NCI-H526 treated with DMSO at 0.1 percent for 48 hours (cell line): ENCODE data around the gene FGF11.
A peak's percentile ranks its signal among the peaks of the same experiment; 100 is the strongest.
"Not testable (repeated sequence)": the region's sequence is repeated elsewhere in the genome, so short reads cannot be mapped to it uniquely, and the experiment has no call there.

Source experiments
- DNase-seq: peaks from one replicate; lab custom pipeline; 2025; lab: John Stamatoyannopoulos, UW

FGF11 gene

GRCh38 chr17:7479213-7480088, 40.1 kb downstream of the FGF11 start, which contains the start of gene ZBTB4:
TSS of gene ZBTB4 (minus strand) at chr17:7479631. CDS start at chr17:7466801, 12,830 bp downstream.
- DNase-seq, result no peak

- no peak for DNase-seq
These were observed 40.7 kb downstream of the FGF11 start for GRCh38 chr17:7480089-7480384.

- DNase-seq, result not testable (repeated sequence)
These were observed 42.0 kb downstream of the FGF11 start, which contains the start of gene SLC35G6 for GRCh38 chr17:7481275-7481674. TSS of gene SLC35G6 (plus strand) at chr17:7481446. CDS start at chr17:7481517, 71 bp downstream.

- not testable (repeated sequence) for DNase-seq
These were observed 42.8 kb downstream of the FGF11 start for GRCh38 chr17:7481842-7482741.

- not testable (repeated sequence) for DNase-seq
These were observed 43.4 kb downstream of the FGF11 start for GRCh38 chr17:7482742-7483088.

- peak; percentile 87 for DNase-seq
These were observed 44.1 kb downstream of the FGF11 start for GRCh38 chr17:7483255-7484066.

- peak; percentile 87 for DNase-seq
These were observed 45.0 kb downstream of the FGF11 start, which contains the start of gene POLR2A for GRCh38 chr17:7484067-7484918. TSS of gene POLR2A (plus strand) at chr17:7484366.

GRCh38 chr17:7484919-7485377, 45.6 kb downstream of the FGF11 start:
- peak; percentile 8 for DNase-seq

GRCh38 chr17:7486181-7486580, 46.9 kb downstream of the FGF11 start:
- no peak for DNase-seq

GRCh38 chr17:7490144-7490543, 50.8 kb downstream of the FGF11 start:
- no peak for DNase-seq

GRCh38 chr17:7491583-7491982, 52.3 kb downstream of the FGF11 start:
- DNase-seq, result no peak

GRCh38 chr17:7493941-7494340, 54.6 kb downstream of the FGF11 start:
- DNase-seq, result no peak
